ENCODE data around the gene LAMA2. TPM values are rescaled to one million over a fixed set of nuclear protein-coding genes. Genes with fewer than 3 reads are reported as not detected.
"Not testable (repeated sequence)": the region's sequence is repeated elsewhere in the genome, so short reads cannot be mapped to it uniquely, and the experiment has no call there.

The LAMA2 gene
- total and polyA plus RNA-seq, 7 donors = 8.8 to 59.0 (median 27.3) TPM

DNA sequence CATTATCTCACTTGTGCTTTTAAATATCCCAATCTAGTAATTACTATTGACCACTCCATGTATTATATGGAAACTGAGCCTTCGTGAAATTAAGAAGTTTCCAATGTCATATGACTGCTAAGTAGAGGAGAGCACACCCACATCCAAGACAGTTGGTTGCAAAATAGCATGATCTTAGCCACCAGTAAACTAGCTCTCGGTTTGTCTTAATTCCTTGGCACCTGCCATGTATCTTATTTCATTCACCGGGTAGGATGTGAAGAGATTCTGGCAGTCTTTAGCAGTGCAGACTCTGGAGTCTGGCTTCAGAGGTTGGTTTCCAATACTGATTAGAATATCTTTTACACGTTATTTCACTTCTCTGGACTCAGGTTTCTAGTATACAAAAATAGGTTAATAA, 270.3 kb downstream of the LAMA2 start:
- peaks cover 0 to 15% of the 10 kb centered on the region in 2 donors for H3K36me3 ChIP-seq (ENCODE audit: insufficient read depth in 1 of 2, low read depth in 1 of 2)
- DNase-seq (no peak), ATAC-seq (peak in 3 of 4 donors; percentile 50 to 75 (median 75))
- H3K4me3 ChIP-seq = no peak overlapping the region
- H3K9me3 ChIP-seq = no peaks in the 10 kb centered on the region
- TF ChIP-seq, protein P1, sequence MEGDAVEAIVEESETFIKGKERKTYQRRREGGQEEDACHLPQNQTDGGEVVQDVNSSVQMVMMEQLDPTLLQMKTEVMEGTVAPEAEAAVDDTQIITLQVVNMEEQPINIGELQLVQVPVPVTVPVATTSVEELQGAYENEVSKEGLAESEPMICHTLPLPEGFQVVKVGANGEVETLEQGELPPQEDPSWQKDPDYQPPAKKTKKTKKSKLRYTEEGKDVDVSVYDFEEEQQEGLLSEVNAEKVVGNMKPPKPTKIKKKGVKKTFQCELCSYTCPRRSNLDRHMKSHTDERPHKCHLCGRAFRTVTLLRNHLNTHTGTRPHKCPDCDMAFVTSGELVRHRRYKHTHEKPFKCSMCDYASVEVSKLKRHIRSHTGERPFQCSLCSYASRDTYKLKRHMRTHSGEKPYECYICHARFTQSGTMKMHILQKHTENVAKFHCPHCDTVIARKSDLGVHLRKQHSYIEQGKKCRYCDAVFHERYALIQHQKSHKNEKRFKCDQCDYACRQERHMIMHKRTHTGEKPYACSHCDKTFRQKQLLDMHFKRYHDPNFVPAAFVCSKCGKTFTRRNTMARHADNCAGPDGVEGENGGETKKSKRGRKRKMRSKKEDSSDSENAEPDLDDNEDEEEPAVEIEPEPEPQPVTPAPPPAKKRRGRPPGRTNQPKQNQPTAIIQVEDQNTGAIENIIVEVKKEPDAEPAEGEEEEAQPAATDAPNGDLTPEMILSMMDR (IDR thresholded peaks at IDR 0.05) = no peak
- 22 to 30% (median 25%) methylated on average over 4 of the region's 4 CpGs for WGBS, 3 donors
- no peaks in the 10 kb centered on the region for H3K27me3 ChIP-seq (ENCODE audit: insufficient read depth in 3 of 3, low read length in 2 of 3)
- H3K4me1 ChIP-seq = peaks cover 4% of the 10 kb centered on the region
- intact Hi-C loops (cut with DNase I) = no loop called here
- H3K27ac ChIP-seq = no peak overlapping the region

DNA sequence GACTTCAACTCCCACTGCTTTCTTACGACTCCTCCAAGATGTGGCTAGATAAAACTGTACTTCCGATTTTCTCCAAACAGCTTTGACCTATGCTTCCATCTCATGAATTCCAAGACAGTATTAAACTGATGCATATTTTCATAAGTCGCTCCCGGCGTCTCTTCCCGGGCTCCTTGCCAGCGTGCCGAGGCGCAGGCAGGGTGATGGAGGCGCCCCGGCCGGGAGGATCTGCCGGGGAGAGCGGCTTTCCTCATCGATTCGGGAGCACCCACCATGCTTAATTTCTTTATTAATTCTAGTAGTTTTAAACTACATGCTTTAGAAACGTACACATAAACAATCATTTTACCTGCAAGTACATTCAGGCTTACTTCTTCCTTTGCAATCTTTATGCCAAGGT, 276.3 kb downstream of the LAMA2 start:
- H3K27ac ChIP-seq; H3K4me1 ChIP-seq; H3K4me3 ChIP-seq; ATAC-seq; H3K27me3 ChIP-seq (ENCODE audit: insufficient read depth in 3 of 3, low read length in 2 of 3); intact Hi-C loops (cut with DNase I); H3K36me3 ChIP-seq (ENCODE audit: insufficient read depth in 1 of 2, low read depth in 1 of 2); H3K9me3 ChIP-seq: not testable (repeated sequence)
- DNase-seq = peak in 1 of 2 donors; percentile 35
- WGBS, 3 donors = 93 to 97% (median 94%) methylated on average over 17 of the region's 17 CpGs

DNA sequence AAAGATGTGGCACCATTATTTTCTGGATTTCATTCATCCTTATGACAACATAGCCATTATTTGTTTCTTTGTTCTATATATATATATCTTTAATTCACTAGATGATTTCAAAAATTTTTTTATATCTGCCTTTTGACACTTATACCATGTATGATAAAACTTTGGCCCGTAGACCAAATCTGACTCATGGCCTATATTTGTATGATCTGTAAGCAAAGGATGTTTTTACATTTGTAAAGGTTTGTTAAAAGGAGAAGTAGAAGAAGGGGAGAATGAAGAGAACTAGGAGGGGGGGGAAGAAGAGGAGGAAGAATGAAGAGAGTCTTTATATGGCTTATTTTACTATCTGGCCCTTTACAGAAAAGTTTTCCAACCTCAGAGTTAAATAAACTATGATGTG, 279.7 kb downstream of the LAMA2 start:
- DNase-seq (no peak), ATAC-seq (no peak)
- Histone ChIP-seq H3K36me3 (ENCODE audit: insufficient read depth in 1 of 2, low read depth in 1 of 2) (no peaks in the 10 kb centered on the region), H3K4me1 (no peaks in the 10 kb centered on the region), H3K27ac (no peak overlapping the region), H3K4me3 (no peak overlapping the region), H3K27me3 (ENCODE audit: insufficient read depth in 3 of 3, low read length in 2 of 3) (no peaks in the 10 kb centered on the region), H3K9me3 (peaks cover 3% of the 10 kb centered on the region)
- 95 to 98% (median 96%) methylated on average over 1 of the region's 1 CpG for WGBS, 3 donors
- intact Hi-C loops (cut with DNase I) = no loop called here
- TF ChIP-seq, protein P1 (IDR thresholded peaks at IDR 0.05) = no peak

DNA sequence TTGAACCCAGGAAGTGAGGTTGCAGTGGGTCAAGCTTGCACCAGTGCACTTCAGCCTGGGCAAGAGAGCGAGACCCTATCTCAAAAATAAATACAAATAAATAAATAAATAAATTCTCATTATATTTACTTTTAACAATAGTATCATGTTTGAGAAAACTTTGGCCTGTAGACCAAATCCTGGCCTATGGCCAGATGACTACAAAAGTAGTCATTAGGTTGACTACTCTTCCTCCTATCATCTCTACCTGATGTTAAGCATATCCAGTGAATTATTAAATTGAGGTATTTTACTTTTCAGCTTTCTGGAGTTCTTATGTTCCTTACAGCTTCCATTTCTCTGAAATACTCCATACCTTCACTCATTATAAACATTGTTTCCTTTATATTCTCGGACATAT, 280.6 kb downstream of the LAMA2 start:
- TF ChIP-seq, protein P1 (IDR thresholded peaks at IDR 0.05) = no peak
- WGBS, 3 donors = 95 to 98% (median 95%) methylated on average over 2 of the region's 2 CpGs

DNA sequence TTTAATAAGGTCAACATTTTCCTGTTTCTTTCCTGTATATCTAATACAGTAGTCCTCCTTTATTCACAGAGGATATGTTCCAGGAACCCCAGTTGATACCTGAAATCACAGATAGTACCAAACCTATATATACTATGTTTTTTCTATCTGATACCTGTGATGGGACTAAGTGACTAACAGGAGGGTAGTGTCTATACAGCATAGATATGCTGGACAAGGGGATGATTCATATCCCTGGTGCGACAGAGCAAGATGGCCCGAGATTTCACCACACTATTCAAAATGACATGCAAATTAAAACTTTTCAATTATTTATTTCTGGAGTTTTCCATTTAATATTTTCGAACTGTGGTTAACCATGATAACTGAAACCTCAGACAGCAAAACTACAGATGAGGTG, 281.1 kb downstream of the LAMA2 start:
- Histone ChIP-seq H3K4me3 (no peak overlapping the region), H3K36me3 (ENCODE audit: insufficient read depth in 1 of 2, low read depth in 1 of 2) (no peaks in the 10 kb centered on the region), H3K9me3 (peaks cover 3% of the 10 kb centered on the region), H3K4me1 (no peaks in the 10 kb centered on the region), H3K27me3 (ENCODE audit: insufficient read depth in 3 of 3, low read length in 2 of 3) (no peaks in the 10 kb centered on the region), H3K27ac (no peak overlapping the region)
- intact Hi-C loops (cut with DNase I) = no loop called here
- 98 to 99% (median 99%) methylated on average over 3 of the region's 3 CpGs for WGBS, 3 donors
- no peak for ATAC-seq
- DNase-seq = no peak
- TF ChIP-seq, protein P1 (IDR thresholded peaks at IDR 0.05) = no peak

More for the DNA sequence above, 280.6 kb downstream of the LAMA2 start:
- no peaks in the 10 kb centered on the region for H3K36me3 ChIP-seq (ENCODE audit: insufficient read depth in 1 of 2, low read depth in 1 of 2)
- DNase-seq (no peak), ATAC-seq (no peak)
- peaks cover 3% of the 10 kb centered on the region for H3K9me3 ChIP-seq
- H3K4me3 ChIP-seq = no peak overlapping the region
- intact Hi-C loops (cut with DNase I) = no loop called here
- H3K4me1 ChIP-seq = no peaks in the 10 kb centered on the region
- H3K27me3 ChIP-seq (ENCODE audit: insufficient read depth in 3 of 3, low read length in 2 of 3) = no peaks in the 10 kb centered on the region
- no peak overlapping the region for H3K27ac ChIP-seq

DNA sequence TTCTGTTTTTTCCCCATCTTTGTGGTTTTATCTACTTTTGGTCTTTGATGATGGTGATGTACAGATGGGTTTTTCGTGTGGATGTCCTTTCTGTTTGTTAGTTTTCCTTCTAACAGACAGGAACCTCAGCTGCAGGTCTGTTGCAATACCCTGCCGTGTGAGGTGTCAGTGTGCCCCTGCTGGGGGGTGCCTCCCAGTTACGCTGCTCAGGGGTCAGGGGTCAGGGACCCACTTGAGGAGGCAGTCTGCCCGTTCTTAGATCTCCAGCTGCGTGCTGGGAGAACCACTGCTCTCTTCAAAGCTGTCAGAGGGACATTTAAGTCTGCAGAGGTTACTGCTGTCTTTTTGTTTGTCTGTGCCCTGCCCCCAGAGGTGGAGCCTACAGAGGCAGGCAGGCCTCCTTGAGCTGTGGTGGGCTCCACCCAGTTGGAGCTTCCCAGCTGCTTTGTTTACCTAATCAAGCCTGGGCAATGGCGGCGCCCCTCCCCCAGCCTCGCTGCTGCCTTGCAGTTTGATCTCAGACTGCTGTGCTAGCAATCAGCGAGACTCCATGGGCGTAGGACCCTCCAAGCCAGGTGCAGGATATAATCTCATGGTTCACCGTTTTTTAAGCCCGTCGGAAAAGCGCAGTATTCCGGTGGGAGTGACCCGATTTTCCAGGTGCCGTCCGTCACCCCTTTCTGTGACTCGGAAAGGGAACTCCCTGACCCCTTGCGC, 289.5 kb downstream of the LAMA2 start:
- DNase-seq = peak in 1 of 2 donors; percentile 18
- H3K9me3 ChIP-seq; H3K4me1 ChIP-seq; H3K27me3 ChIP-seq (ENCODE audit: insufficient read depth in 3 of 3, low read length in 2 of 3); H3K27ac ChIP-seq; H3K36me3 ChIP-seq (ENCODE audit: insufficient read depth in 1 of 2, low read depth in 1 of 2); intact Hi-C loops (cut with DNase I); ATAC-seq; H3K4me3 ChIP-seq: not testable (repeated sequence)
- WGBS, 3 donors = 67 to 76% (median 68%) methylated on average over 20 of the region's 20 CpGs
